Thymus (tissue), 11 donors: ENCODE results near the gene ELP4. TPM values are rescaled to one million over a fixed set of nuclear protein-coding genes. Genes with fewer than 3 reads are reported as not detected.

Experiments used
- DNase-seq, 9 donors: peaks; one replicate each; pipeline ENCODE4 v3.0.0-alpha.2; 2013; ENCODE audit warnings: low spot score in 9 of 9, low read depth in 6 of 9, missing footprints in 1 of 9
- H3K27ac ChIP-seq, 2 donors: one replicate each; pipeline ENCODE4 v1.5.1; 2013; ENCODE audit warnings: control low read depth in 1 of 2, low read depth in 1 of 2, low read length in 1 of 2, mild to moderate bottlenecking in 1 of 2, moderate library complexity in 1 of 2
- H3K27me3 ChIP-seq, 2 donors: one replicate each; pipeline ENCODE4 v1.5.1; 2013; ENCODE audit warnings: low read length in 1 of 2; ENCODE audit not compliant: control insufficient read depth in 2 of 2, insufficient read depth in 1 of 2
- H3K36me3 ChIP-seq, 2 donors: one replicate each; pipeline ENCODE4 v1.5.1; 2013; ENCODE audit warnings: low read length in 1 of 2, mild to moderate bottlenecking in 1 of 2, moderate library complexity in 1 of 2; ENCODE audit not compliant: control insufficient read depth in 2 of 2, insufficient read depth in 2 of 2
- H3K4me1 ChIP-seq, 2 donors: one replicate each; pipeline ENCODE4 v1.5.1; 2013; ENCODE audit warnings: low read length in 2 of 2; ENCODE audit not compliant: control insufficient read depth in 2 of 2, insufficient read depth in 2 of 2
- H3K4me3 ChIP-seq, 2 donors: one replicate each; pipeline ENCODE4 v1.5.1; 2013; ENCODE audit warnings: low read length in 2 of 2, control low read depth in 1 of 2, mild to moderate bottlenecking in 1 of 2
- H3K9me3 ChIP-seq, 2 donors: one replicate each; pipeline ENCODE4 v1.5.1; 2013; ENCODE audit warnings: low read length in 1 of 2, mild to moderate bottlenecking in 1 of 2; ENCODE audit not compliant: control insufficient read depth in 2 of 2, insufficient read depth in 1 of 2
- WGBS: extraction: QIAGEN DNeasy Blood & Tissue Kit; methylation state at CpG from one replicate; pipeline ENCODE4 v1.1.7; 2013; 5-methylcytosine and 5-hydroxymethylcytosine counted together
- polyA plus RNA-seq: library from polyadenylated mRNA; stranded (reverse); fragments of 200-250 nt; gene quantifications from one replicate; pipeline ENCODE4 v1.2.3, GENCODE V29; 2013
- total RNA-seq: library from RNA; stranded (reverse); fragments of 120-200 nt; gene quantifications from one replicate; pipeline ENCODE4 v1.2.4, GENCODE V29; 2013
- donor health status: healthy.

Gene ELP4
- total and polyA plus RNA-seq, 2 donors: 20.6 to 26.8 TPM

DNA sequence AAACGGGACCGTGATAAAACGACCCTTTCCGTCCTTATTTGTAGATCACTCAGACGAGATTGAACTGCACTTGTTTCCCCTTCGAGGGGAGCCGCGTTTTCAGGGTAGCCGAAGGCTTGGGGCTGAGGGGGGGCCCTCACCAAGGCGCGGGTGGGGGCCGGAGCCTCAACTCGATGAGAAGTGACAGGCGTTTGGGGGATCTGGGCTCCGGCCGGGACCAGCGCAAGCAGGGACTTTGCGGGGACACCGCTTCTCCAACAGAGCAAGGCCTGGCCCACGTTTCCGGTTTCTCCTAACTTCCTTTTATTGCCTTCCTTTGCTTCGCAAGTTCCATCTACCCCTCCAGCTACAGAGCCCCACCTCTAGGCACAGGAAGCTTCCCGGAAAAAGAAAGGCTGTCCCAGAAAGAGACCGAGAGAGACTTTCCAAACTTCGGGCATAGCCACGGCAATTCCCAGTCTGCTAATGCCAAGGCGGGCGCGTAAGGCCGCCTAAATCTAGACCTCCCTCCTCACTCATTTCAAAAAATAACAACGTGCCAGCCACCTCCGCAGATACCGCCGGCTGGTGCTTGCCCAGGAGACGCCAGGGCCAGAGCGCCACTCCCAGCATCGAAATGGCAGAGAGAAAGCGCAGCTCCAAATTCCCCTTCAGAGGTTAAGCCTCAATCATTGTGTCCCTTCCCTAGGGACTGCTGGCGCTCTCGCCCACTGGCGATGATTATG is 294.9 kb downstream of the ELP4 start:
- peaks cover under 1 to 22% of the 10 kb centered on the region in 2 donors for H3K4me1 ChIP-seq
- DNase-seq: no peak
- H3K27me3 ChIP-seq: peaks cover 84 to 100% of the 10 kb centered on the region in 2 donors
- H3K27ac ChIP-seq: no peak overlapping the region
- 5% methylated on average over 41 of the region's 41 CpGs for WGBS
- no peaks in the 10 kb centered on the region for H3K36me3 ChIP-seq
- peaks cover 3 to 5% of the 10 kb centered on the region in 2 donors for H3K9me3 ChIP-seq
- H3K4me3 ChIP-seq: no peak overlapping the region

DNA sequence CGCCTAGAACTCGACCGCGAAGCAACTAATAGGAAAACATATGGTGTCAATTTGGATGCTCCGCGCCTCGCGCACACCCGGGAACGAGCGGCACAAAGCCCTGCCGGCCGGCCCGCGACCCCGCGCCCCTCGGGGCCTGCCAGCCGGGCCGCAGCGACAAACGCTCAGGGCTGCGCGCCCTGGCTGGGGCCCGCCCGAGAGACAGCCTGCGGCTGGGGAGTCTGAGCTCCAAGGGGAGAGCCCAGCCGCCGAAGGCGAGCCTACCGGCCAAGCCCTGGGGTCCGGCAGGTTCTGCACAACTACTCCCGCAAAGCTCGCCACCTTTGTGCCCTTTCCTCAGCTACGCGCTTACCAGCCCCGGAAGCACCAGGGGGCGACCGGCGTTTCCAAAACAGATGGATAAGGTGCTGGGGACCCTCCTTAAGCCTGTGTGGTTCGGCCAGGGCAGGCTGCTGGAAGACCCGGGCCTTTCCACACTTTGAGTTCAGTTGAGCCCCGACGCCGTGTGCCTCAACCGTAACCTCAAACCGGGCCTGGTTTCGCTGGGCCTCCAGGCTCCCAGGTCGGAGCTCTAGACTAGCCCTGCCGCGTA is 295.6 kb downstream of the ELP4 start:
- DNase-seq: no peak
- Histone ChIP-seq H3K4me3 (no peak overlapping the region), H3K36me3 (no peaks in the 10 kb centered on the region), H3K9me3 (peaks cover 3 to 5% of the 10 kb centered on the region in 2 donors), H3K4me1 (peaks cover 7 to 27% of the 10 kb centered on the region in 2 donors), H3K27me3 (peaks cover 84 to 100% of the 10 kb centered on the region in 2 donors), H3K27ac (no peak overlapping the region)
- 5% methylated on average over 51 of the region's 51 CpGs for WGBS

DNA sequence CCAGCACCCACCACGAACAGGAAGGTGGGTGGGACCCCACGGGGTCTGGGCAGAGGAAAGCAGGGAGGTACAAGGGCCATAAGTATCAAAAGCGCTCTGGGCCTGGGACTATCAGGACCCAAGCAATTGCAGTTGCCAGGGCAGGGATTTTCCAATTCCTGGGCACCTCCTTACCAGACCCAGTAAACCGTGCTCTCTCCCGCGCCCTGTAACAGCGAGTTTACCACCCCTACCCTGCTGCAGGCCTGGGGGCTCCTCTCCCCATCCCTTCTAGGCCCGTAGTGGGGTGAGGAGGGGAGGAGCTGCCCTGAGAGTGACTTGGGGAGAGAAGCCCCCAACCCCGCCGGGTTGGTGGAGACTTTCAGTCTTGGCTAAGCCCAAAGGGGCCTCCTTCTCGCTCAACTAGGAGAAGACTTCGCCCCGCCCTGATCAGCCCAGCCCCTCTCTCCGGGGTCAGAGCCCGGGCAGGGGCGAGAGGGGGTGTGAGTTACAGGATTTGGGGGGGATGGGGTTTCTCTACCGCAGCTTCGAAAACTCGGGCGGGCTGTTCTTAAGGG is 296.1 kb downstream of the ELP4 start:
- peaks cover 1 to 5% of the 10 kb centered on the region in 2 donors for H3K9me3 ChIP-seq
- no peaks in the 10 kb centered on the region for H3K36me3 ChIP-seq

DNA sequence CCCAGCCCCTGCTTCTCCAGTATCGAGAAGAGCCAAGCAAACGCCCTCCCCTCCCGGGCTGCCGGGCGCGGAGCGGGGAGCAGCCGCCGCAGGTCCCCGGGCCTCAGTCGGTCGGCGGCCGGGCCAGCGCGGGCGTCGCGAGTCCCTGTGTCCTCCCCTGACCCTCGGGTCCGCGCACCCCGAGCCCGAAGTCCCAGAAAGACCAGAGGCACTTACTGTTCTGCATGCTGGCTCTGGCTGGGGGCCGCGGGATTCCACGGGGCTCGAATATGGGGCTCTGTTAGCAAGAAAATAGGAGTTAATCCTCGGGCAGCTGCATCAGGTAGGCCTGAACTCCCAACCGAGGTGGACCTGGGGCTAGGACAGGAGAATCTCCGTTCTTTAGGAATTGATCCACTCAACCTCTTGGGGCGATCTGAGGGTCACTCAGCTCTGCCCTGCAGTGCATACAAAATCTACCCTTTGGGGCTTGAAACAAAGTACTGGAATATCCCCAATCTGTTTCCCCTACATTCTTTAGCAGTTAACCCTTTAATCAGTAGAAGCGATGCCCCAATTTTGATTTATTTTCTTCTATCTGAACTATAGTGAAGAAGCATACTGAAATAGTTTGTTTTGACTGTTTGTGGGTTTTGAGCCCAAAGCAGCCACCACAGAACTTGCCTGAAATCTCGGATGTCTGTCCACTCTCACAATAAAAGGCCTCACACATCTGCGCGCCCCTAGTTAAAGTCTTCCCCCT is 296.8 kb downstream of the ELP4 start:
- Histone ChIP-seq H3K36me3 (no peaks in the 10 kb centered on the region), H3K27me3 (peaks cover 84 to 100% of the 10 kb centered on the region in 2 donors), H3K4me1 (peaks cover 10 to 38% of the 10 kb centered on the region in 2 donors), H3K4me3 (no peak overlapping the region), H3K9me3 (peaks cover 1 to 5% of the 10 kb centered on the region in 2 donors), H3K27ac (no peak overlapping the region)
- DNase-seq: no peak
- 7% methylated on average over 36 of the region's 36 CpGs for WGBS

More for the DNA sequence above, 296.1 kb downstream of the ELP4 start:
- Histone ChIP-seq H3K4me1 (peaks cover 10 to 32% of the 10 kb centered on the region in 2 donors), H3K4me3 (no peak overlapping the region), H3K27ac (no peak overlapping the region), H3K27me3 (peaks cover 84 to 100% of the 10 kb centered on the region in 2 donors)
- WGBS: 5% methylated on average over 20 of the region's 20 CpGs
- DNase-seq: no peak

DNA sequence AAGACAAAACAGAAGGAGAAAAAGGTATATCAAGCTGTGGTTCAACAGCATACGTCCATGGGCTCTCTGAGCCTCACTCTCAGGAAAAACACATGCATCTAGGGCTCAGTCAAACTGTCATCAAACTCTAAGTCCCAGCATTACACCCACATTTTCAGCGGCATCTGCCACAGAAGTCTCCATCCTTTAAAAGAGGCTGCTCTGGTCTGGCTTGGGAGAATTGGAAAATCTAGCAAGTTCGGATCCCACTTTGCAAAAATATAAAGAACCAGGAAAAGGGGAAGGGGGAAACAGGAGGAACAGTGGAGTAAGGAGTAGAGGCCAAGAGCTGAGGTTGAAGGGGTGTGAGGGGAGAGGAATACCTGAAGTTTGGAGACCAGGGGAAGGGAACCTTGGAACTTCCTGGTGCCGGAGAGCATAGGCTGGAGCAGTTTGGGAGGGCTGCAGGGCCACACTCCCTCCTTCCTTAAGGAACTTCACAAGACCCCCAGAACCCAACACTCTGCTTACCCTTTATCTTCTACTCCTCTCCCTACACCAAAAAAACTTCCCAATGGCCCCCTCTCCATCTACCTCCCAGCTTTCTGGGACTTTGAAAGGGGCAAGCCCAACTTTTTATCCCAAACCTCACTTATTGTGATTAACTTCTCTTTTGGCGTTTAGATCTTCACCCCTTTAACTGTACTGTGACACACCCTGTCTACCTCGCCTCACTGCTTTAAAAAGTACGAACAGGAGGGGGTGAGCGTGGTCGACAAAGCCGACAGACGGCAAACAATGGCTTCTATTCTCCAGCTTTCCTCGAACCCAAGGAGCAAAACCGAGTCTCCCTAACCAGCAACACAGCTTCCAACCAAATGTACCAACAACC is 297.6 kb downstream of the ELP4 start:
- no peak overlapping the region for H3K27ac ChIP-seq
- peaks cover 86 to 100% of the 10 kb centered on the region in 2 donors for H3K27me3 ChIP-seq
- no peaks in the 10 kb centered on the region for H3K36me3 ChIP-seq
- H3K4me3 ChIP-seq: no peak overlapping the region
- peaks cover 10 to 46% of the 10 kb centered on the region in 2 donors for H3K4me1 ChIP-seq
- peaks cover 1 to 8% of the 10 kb centered on the region in 2 donors for H3K9me3 ChIP-seq
- no peak for DNase-seq
- 16% methylated on average over 13 of the region's 13 CpGs for WGBS

DNA sequence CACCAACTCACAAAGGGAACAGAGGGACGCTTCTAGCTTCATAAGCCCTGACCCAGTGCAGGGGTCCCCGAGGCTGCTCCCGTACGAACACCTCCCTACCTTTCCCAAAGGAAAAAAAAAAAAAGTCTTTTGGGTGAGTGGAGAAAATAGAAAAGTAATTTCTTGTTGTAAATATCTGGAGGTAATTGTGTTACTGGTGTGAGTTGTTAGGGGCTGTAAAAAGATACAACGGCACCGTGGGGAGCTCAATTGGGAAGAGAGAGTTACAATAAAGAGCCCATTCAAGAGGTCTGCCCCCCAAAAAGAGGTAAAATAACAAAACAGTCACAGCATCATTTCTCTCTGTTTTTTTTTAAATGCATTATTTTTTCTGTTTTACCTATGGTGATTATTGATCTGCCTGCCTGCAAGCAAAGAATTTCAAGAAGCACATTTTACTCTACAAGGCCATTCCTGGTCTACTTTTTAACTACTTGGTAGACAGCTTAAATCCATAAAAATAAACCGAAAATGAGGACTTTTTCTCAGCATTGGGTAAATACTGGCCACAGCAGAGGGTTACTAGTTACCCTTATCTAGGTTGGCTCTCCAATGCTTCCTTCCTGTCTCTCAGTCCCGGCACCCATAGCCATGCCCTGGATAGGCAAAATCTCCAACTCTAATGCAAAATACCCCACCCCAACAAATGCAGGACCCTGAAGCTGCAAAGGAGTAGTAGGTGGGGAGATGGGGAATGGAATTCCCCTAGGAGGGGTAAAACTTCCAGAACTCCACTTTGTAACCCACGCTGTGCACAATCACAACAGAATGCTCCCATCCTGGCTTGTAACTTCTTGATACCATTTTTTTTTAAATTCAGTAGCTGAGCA is 298.5 kb downstream of the ELP4 start:
- Histone ChIP-seq H3K9me3 (peaks cover 1 to 8% of the 10 kb centered on the region in 2 donors), H3K4me1 (peaks cover 13 to 54% of the 10 kb centered on the region in 2 donors), H3K4me3 (no peak overlapping the region), H3K27me3 (peaks cover 86 to 100% of the 10 kb centered on the region in 2 donors), H3K27ac (no peak overlapping the region), H3K36me3 (no peaks in the 10 kb centered on the region)
- 10% methylated on average over 9 of the region's 9 CpGs for WGBS
- DNase-seq: no peak

DNA sequence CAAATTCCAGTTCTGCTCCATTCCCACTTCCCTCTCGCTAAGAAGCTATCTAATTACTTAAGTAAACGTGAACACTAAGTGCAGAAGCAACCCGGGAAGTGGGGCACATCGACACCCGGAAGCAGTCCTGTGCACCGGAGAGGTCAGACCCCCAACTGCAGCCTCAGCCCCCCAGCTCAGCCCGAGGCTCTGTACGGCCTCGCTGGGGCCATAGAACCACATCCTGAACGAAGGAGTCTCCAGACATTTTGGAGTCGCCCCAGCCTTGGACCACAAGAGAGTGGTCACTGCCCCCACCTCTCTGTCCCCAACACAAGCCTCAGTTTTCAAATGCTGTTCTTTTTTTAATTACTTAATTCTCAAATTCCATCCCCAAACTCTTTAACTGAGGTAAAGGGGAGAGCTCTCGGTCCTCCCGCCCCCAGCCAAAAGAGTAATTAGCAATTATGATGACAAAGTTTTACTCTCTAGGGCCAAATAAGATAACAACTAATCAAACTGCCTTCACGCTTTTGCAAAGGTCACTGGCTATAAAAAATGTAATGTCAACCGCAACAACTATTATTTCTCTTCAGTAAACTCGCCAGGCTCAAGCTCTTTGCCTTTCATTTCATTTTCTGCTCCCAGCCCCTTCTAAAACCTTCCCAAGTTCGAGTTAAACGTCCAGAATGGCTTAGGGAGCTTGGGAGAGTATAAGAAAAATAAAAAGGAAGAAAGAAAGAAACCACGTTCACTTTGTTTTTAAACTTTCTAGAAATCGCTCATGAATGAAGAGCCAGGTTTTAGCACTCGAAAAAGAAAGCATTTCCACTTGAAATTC is 299.4 kb downstream of the ELP4 start:
- DNase-seq: no peak
- H3K27me3 ChIP-seq: peaks cover 88 to 100% of the 10 kb centered on the region in 2 donors
- WGBS: 9% methylated on average over 21 of the region's 21 CpGs

More for the DNA sequence above, 299.4 kb downstream of the ELP4 start:
- Histone ChIP-seq H3K36me3 (no peaks in the 10 kb centered on the region), H3K4me1 (peaks cover 13 to 52% of the 10 kb centered on the region in 2 donors), H3K9me3 (peaks cover 0 to 8% of the 10 kb centered on the region in 2 donors), H3K27ac (no peak overlapping the region), H3K4me3 (no peak overlapping the region)
